Naive thymus-derived CD8-positive, alpha-beta T cell (primary cell): ENCODE results near the gene PLEKHF1. TPM values are rescaled to one million over a fixed set of nuclear protein-coding genes. Genes with fewer than 3 reads are reported as not detected.

Source experiments
- ATAC-seq, 2 donors: fragments of 150-1000 bp; cut with Tn5 transposase in 1 of 2; sonication (Bioruptor Pico), chemical (Tn5 transposase) in 1 of 2; 1 replicate in 1 of 2; 2 replicates in 1 of 2; pipeline ENCODE4 v1.10.0; 2021; ENCODE audit warnings: mild to moderate bottlenecking in 2 of 2, moderate library complexity in 2 of 2
- POLR2A ChIA-PET: fragments of 350-600 bp; sonication (Branson Sonifier 250); formaldehyde crosslinking; loops from one replicate; lab custom pipeline; 2021; ENCODE audit warnings: antibody characterized with exemption; lab: Charles Lee
- DNase-seq, 10 donors: peaks; one replicate each; pipeline versions ENCODE4 v3.0.0 to v3.0.0-alpha.2; 2020 to 2022
- H3K27ac Mint-ChIP-seq, 10 donors: one replicate each; pipeline ENCODE4 v1.8.0; 2020 to 2022; ENCODE audit warnings: mild to moderate bottlenecking in 10 of 10, mixed read lengths in 10 of 10, moderate library complexity in 4 of 10, inconsistent platforms in 1 of 10
- H3K27me3 Mint-ChIP-seq, 5 donors: one replicate each; pipeline ENCODE4 v1.8.0; 2021 to 2022; ENCODE audit warnings: mixed read lengths in 5 of 5
- H3K36me3 Mint-ChIP-seq, 3 donors: one replicate each; pipeline ENCODE4 v1.8.0; 2020 to 2022; ENCODE audit warnings: mixed read lengths in 3 of 3, mild to moderate bottlenecking in 2 of 3, inconsistent platforms in 1 of 3
- H3K4me1 Mint-ChIP-seq, 4 donors: one replicate each; pipeline ENCODE4 v1.8.0; 2021 to 2022; ENCODE audit warnings: mixed read lengths in 4 of 4
- H3K4me3 Mint-ChIP-seq, 10 donors: one replicate each; pipeline ENCODE4 v1.8.0; 2020 to 2022; ENCODE audit warnings: mild to moderate bottlenecking in 10 of 10, mixed read lengths in 10 of 10, moderate library complexity in 6 of 10, inconsistent platforms in 1 of 10
- H3K9me3 Mint-ChIP-seq, 9 donors: one replicate each; pipeline ENCODE4 v1.8.0; 2020 to 2022; ENCODE audit warnings: mixed read lengths in 9 of 9, mild to moderate bottlenecking in 3 of 9, inconsistent platforms in 1 of 9, moderate library complexity in 1 of 9
- polyA plus RNA-seq, 3 donors: library from polyadenylated mRNA; unstranded; fragments of 300-500 nt; fragmentation: Illumina TruSeq; gene quantifications; one replicate each; pipeline ENCODE4 v1.2.3, GENCODE V29; 2021
- total RNA-seq, 8 experiments: library from RNA in 2 of 8; stranded (reverse) in 2 of 8; gene quantifications; one replicate each; pipeline ENCODE4 v1.2.3 and lab custom pipeline; 2021 to 2026

PLEKHF1 gene, protein sequence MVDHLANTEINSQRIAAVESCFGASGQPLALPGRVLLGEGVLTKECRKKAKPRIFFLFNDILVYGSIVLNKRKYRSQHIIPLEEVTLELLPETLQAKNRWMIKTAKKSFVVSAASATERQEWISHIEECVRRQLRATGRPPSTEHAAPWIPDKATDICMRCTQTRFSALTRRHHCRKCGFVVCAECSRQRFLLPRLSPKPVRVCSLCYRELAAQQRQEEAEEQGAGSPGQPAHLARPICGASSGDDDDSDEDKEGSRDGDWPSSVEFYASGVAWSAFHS
- total RNA-seq: 10 to 100 TPM; 18.0 to 19.8 TPM
- 10 to 100 TPM in 2 of 3 donors, 1 to 10 TPM in 1; 3.8 to 19.7 (median 15.5) TPM for polyA plus RNA-seq
- 3.9 to 27.8 (median 11.9) reads per million in 6 experiments for total RNA-seq (lab: John Stamatoyannopoulos, UW)

DNA sequence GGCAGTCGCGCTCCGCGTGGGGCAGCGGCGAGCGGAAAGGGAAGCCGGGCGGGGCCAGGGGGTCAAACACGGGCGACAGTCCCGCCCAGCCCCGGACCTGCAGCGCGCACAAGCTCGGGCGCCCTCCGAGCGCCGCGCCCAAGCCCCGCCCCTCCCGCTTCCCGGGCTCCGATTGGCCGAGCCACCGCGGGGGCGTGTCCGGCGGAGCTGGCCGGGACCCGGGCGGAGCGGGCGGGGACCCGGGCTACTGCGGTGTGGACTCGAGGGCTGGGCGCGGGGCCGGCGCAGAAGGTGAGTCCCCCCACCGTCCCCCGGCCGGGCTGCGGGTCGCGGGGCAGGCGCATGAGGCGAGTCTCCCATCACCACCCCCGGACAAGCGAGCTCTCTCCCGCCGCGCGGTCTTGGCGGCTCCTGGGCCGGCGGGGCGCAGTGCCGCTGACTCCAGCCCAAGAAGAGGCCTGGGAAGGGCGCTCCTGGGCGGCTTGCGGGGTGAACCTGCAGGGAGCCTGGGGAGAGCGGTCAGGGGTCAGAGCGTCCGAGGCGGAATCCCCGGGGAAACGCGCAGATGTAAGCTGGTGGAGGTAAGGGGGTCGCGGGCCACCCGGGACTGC is at the start of gene PLEKHF1:
Gene PLEKHF1, plus strand, starts transcription at position 247 of the 611 bp plus-strand sequence. CDS start 8,379 bp downstream, outside the sequence.
- DNase-seq: peak; percentile 57 to 88 (median 80)
- H3K9me3 Mint-ChIP-seq: no peaks in the 10 kb centered on the region
- H3K4me3 Mint-ChIP-seq: peak within 1 kb of the TSS; percentile 87 to 94 (median 92)
- H3K4me1 Mint-ChIP-seq: peaks cover 27 to 74% (median 66%) of the 10 kb centered on the region in 4 donors
- POLR2A ChIA-PET: interaction anchor here (1.3 to 10.5 kb wide), 6 partner anchors 9 to 56 kb away, joined by 3 to 154 read pairs (median 56); partner anchors contain the start of genes C19orf12 and POP4
- ATAC-seq: peak; percentile 67 to 74
- no peaks in the 10 kb centered on the region for H3K27me3 Mint-ChIP-seq
- peak within 1 kb of the TSS; percentile 89 to 99 (median 96) for H3K27ac Mint-ChIP-seq
- H3K36me3 Mint-ChIP-seq: peaks cover 0 to 4% (median 0%) of the 10 kb centered on the region in 3 donors

DNA sequence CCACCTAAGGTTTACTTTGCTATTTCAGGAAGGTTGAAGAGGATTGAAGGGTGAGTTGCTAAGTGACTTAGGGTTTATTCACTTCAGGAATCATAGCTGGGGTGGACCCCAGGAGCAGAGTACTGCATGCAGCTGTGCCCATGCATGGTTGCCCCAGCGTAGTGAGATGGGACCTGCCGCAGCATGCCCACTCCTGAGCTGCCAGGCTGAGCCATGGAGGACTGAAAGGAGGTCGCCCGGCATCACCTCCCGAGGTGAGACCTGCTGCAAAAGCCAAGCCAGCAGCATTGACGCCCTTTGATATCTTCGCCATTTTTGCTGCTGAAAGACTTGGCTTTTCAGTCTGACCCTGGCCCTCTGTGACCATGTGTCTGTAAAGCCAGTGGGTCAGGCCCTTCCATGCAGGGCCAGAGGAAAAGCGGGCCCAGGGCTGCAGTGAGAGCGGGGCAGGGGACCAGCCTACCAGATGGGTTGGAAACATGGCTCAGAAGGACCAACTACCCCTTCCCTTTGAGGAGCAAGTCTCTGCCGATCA is 49.3 kb upstream of the PLEKHF1 start:
- H3K27ac Mint-ChIP-seq: peak overlapping the region in 4 of 10 donors; percentile 21 to 66 (median 34)
- H3K9me3 Mint-ChIP-seq: no peaks in the 10 kb centered on the region
- POLR2A ChIA-PET: interaction anchor here (2.1 kb wide), 1 partner anchor 10 kb away, joined by 6 read pairs; the partner anchor contains the start of gene POP4

DNA sequence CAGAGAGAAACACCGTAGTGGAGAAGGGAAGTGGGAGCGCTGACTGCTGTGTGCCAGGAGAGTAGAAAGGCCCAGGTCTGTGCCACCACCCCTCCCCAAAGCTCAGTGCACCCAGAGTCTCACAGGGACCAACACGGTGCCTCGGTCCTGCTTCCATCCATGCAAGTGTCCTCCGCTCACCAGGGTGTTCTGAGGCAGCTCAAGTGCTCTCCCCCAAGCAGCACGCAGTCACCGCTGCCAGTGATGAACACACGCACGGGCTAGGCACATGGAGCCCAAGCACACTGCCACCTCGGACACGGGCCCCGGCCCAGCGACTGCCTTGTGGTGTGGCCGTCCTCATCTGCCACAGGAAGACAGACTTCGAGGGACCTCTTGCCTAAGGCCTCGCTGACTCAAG is 48.7 kb upstream of the PLEKHF1 start:
- Mint-ChIP-seq H3K4me1 (peaks cover 17 to 22% (median 19%) of the 10 kb centered on the region in 4 donors), H3K9me3 (no peaks in the 10 kb centered on the region), H3K27ac (peak overlapping the region in 4 of 10 donors; percentile 21 to 85 (median 42)), H3K27me3 (no peaks in the 10 kb centered on the region), H3K36me3 (peaks cover 3 to 49% (median 21%) of the 10 kb centered on the region in 3 donors), H3K4me3 (no peak overlapping the region)
- DNase-seq (no peak), ATAC-seq (no peak)
- POLR2A ChIA-PET: no interaction called here

More for the DNA sequence above, 49.3 kb upstream of the PLEKHF1 start:
- DNase-seq (no peak), ATAC-seq (no peak)
- peaks cover 3 to 55% (median 24%) of the 10 kb centered on the region in 3 donors for H3K36me3 Mint-ChIP-seq
- no peak overlapping the region for H3K4me3 Mint-ChIP-seq
- peaks cover 13 to 20% (median 19%) of the 10 kb centered on the region in 4 donors for H3K4me1 Mint-ChIP-seq
- H3K27me3 Mint-ChIP-seq: no peaks in the 10 kb centered on the region

DNA sequence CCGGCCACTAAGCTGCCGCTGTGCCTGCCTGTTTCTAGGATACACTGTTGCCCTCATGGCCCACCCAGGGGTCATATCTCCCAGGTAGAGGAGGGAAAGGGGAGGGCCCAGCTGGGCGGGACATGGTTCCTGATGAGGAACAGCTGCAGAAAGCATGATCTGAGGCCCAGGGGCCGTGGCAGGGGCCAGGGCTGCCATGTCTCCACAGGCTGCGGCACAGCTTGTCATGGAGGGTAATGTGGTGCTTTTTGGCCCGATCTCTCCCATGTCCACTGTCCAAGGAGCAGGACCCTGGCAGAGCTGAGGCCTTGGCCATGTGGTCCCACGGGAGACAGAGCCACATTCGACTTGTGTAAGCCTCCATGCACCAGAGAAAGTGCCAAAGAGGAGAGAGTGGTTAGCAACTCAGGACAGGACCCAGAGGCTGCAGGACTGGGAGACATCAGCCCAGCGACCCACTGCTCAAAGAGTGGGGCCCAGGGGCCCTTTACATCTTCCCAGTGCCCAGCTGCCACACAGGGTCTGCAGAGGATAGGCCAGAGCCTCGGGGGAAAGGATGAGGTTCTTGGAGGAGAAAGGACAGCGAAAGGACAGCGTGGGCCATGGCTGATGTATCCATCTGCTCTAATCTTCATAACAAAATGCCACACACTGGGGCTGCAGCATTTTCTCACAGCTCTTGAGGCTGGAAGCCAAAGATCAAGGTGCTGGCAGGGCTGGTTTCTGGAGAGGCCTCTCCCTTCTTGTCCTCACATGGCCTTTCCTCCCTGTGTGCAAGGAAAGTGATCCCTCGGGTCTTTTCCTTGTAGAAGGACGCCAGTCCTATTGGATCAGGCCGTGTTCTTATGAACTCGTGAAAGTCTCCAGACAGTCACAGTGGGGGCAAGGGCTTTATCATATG is 47.6 kb upstream of the PLEKHF1 start:
- Mint-ChIP-seq H3K36me3 (peaks cover 0 to 38% (median 13%) of the 10 kb centered on the region in 3 donors), H3K27me3 (no peaks in the 10 kb centered on the region), H3K4me1 (peaks cover 24 to 30% (median 27%) of the 10 kb centered on the region in 4 donors), H3K4me3 (no peak overlapping the region), H3K9me3 (no peaks in the 10 kb centered on the region), H3K27ac (peak overlapping the region in 5 of 10 donors; percentile 57 to 85 (median 65))
- POLR2A ChIA-PET: interaction anchor here (0.9 to 1.0 kb wide), 2 partner anchors 12 to 47 kb away, joined by 3 to 5 read pairs; partner anchors contain the start of genes PLEKHF1 and POP4
- DNase-seq (no peak), ATAC-seq (no peak)

DNA sequence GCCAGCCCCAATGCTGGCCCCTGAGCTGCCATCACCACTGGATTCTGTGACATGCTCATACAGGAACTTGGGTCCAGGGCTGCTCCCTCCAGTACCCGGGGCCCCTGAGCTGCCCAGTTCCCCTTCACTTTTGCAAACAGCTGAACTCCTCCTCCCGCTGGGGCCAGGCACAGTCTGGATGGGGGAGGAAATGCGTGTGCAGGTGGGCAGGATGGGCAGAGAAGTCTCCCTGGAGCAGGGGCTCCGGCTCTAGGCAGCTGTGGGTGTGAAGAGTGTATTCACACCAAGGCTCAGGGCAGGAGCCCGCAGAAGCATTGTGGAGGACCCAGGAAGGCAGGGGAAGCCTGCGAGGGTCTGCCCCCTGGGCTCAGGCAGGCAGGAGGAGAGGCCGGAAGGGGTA is 46.8 kb upstream of the PLEKHF1 start:
- no peaks in the 10 kb centered on the region for H3K9me3 Mint-ChIP-seq
- H3K36me3 Mint-ChIP-seq: peaks cover 0 to 30% (median 7%) of the 10 kb centered on the region in 3 donors
- ATAC-seq (no peak), DNase-seq (peak in 1 of 10 donors; percentile 42)
- peaks cover 26 to 34% (median 33%) of the 10 kb centered on the region in 4 donors for H3K4me1 Mint-ChIP-seq
- no peaks in the 10 kb centered on the region for H3K27me3 Mint-ChIP-seq
- H3K27ac Mint-ChIP-seq: peak overlapping the region in 1 of 10 donors; percentile 73
- H3K4me3 Mint-ChIP-seq: no peak overlapping the region
- POLR2A ChIA-PET: no interaction called here

DNA sequence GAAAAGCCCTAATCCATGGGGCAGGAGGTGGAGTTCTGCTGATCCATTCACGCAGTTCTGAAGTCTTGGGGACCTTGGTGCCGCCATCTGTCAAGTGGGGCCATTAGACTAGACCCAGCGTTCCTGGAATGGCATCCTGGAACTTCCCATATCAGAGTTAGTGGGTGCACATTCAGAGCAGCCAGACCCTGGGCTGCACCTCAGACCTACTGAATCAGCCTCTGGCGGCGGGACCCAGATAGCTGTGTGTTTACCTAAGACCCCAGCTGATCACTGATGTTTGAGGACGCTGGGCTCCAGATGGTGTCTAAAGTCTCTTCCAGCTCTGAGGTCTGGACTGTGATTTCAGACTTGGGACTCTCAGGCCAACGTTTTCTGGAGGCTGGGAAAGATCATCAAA is 46.4 kb upstream of the PLEKHF1 start:
- Mint-ChIP-seq H3K4me3 (no peak overlapping the region), H3K27me3 (no peaks in the 10 kb centered on the region), H3K9me3 (no peaks in the 10 kb centered on the region), H3K4me1 (peaks cover 30 to 39% (median 37%) of the 10 kb centered on the region in 4 donors), H3K36me3 (peaks cover 0 to 26% (median 7%) of the 10 kb centered on the region in 3 donors), H3K27ac (no peak overlapping the region)
- DNase-seq (no peak), ATAC-seq (no peak)
- POLR2A ChIA-PET: no interaction called here

DNA sequence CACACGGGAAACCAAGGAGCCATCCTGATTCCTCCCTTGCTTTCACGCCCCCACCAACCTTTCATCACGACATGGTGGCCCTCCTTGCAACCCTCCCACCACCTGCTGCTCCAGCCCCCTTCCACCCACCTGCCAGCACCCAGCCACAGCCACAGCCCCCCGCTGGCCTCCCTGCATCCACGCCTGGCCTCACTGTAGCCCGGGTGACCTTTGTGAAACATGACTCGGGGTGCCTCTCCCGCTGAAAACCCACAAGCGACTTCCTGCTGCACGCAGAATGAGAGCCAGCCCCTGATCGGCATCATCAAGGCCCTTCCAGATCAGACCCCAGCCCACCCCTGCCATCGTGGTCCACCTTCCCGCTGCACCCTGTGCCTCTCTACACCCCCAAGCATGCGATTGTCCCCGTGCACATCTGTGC is 44.3 kb upstream of the PLEKHF1 start:
- peak overlapping the region; percentile 38 to 85 (median 69) for H3K4me3 Mint-ChIP-seq
- no peaks in the 10 kb centered on the region for H3K27me3 Mint-ChIP-seq
- peaks cover 0 to 7% (median 0%) of the 10 kb centered on the region in 3 donors for H3K36me3 Mint-ChIP-seq
- peaks cover 31 to 51% (median 43%) of the 10 kb centered on the region in 4 donors for H3K4me1 Mint-ChIP-seq
- peak; percentile 29 to 41 for ATAC-seq
- peak overlapping the region in 9 of 10 donors; percentile 25 to 88 (median 53) for H3K27ac Mint-ChIP-seq
- POLR2A ChIA-PET: interaction anchor here (1.0 to 3.5 kb wide), 6 partner anchors 10 to 61 kb away, joined by 3 to 26 read pairs (median 4); partner anchors contain the start of gene POP4
- H3K9me3 Mint-ChIP-seq: no peaks in the 10 kb centered on the region
- peak in 3 of 10 donors; percentile 16 to 52 (median 17) for DNase-seq

DNA sequence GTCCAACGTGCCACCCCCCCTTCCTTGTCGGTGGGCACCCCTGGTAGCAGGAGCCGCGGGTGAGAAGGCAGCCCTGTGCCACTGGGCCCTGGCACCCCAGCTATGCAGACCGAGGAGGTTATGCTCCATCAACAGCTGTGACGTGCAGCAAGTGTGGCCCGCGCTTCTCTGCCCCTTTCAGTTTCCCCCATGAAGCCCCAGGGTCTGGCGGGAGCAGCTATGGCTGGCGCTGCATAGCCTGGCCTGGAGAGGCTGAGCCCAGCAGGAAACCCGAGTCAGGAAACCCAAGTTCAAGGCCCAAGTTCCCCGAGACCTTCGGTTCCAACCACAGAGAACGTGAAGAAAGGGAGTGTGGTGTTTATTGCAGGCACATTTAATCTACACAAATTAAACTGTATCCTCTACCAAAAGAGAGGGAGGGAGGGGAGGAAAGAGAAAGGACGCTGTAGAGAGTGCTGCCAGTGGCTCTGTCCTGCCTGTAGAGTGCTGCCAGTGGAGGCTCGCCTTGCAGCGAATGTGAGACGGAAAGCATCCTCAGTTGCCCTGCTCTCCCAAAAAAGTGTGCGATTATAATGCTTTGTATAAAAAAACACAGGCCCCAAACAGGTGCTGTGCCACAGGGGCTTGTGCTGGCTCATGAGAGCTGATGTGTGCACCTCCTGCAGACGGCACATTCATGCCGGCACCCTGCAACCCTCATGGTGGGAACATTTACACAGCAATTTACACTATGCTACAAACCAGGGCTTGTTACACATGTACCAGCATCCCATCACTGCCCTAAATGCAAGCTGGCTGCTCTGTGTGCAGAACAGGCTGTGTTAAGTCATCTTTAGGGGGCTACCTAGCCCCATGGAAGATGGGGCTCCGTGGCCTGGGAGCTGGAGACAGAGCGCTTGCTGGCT is 42.8 kb upstream of the PLEKHF1 start:
- no peaks in the 10 kb centered on the region for H3K36me3 Mint-ChIP-seq
- H3K4me1 Mint-ChIP-seq: peaks cover 29 to 51% (median 43%) of the 10 kb centered on the region in 4 donors
- ATAC-seq (peak; percentile 74 to 86), DNase-seq (peak in 6 of 10 donors; percentile 24 to 60 (median 38))
- peak overlapping the region; percentile 43 to 96 (median 86) for H3K27ac Mint-ChIP-seq
- no peaks in the 10 kb centered on the region for H3K9me3 Mint-ChIP-seq
- peak overlapping the region; percentile 50 to 85 (median 70) for H3K4me3 Mint-ChIP-seq
- POLR2A ChIA-PET: interaction anchor here (0.5 to 3.5 kb wide), 6 partner anchors 16 to 100 kb away, joined by 3 to 26 read pairs (median 4); partner anchors contain the start of gene POP4
- no peaks in the 10 kb centered on the region for H3K27me3 Mint-ChIP-seq

DNA sequence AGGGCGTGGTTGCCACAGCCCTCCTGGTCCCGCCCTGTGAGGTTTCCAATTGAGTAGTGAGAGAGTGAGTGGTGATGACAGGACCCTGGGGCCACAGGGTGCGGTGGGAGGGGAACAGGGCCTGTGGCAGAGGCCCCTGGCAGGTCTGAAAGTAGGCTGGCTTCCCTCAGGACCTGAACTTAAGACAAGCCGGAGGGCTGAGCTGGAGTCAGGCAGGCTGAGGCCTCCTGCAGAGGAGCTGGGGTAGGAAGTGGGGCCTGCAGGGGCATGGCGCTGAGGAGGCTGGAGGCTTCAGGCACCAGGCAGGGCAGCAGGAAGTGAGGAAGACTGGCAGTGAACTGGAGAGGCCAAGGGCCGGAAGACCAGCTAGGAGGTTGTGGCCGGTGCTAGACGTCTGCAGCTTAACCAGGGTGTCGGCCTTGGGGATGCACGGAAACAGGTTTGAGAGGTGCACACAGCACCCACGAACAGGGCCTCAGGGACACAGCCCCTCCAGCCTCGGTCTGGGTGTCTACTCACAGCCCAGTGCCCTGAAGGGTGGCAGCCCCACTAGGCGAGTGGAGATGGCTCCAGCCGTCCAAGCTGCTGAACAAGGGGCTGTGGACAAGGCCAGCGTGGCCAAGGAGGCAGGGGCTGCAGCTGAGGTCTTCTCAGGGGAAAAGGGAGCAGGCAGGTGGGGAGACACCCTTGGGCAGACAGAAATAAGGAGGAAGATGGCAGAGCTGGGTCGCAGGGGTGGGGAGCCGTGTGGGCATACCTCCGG is 41.4 kb upstream of the PLEKHF1 start:
- Mint-ChIP-seq H3K9me3 (no peaks in the 10 kb centered on the region), H3K4me3 (peak overlapping the region in 5 of 10 donors; percentile 9 to 75 (median 36)), H3K4me1 (peaks cover 29 to 51% (median 43%) of the 10 kb centered on the region in 4 donors), H3K36me3 (no peaks in the 10 kb centered on the region), H3K27ac (peak overlapping the region in 6 of 10 donors; percentile 29 to 96 (median 70)), H3K27me3 (no peaks in the 10 kb centered on the region)
- ATAC-seq (no peak), DNase-seq (peak in 2 of 10 donors; percentile 24 to 45)
- POLR2A ChIA-PET: interaction anchor here (1.1 kb wide), 1 partner anchor 12 kb away, joined by 3 read pairs; no protein-coding TSS in a partner anchor
